ENCODE measurements around the gene CDYL2.

CDYL2 gene

DNA sequence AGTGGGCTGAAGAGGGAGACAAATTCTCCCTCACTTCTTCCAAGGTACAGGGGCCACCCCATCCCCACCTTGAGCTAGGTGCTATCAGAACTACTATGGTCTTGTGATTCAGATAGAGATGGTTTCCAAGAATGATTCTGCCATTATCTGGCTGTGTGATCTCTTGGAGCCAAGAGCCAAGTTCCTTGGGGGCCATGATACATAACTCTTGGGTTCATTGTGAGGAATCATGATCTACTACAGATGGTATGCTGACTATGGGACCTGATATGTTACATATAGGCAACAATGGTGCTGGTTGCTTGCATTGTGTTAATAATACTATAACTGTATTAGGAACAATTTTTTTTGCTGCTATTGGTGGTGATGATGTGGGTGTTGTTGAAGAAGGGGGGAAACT, 217.9 kb downstream of the CDYL2 start:
- Histone ChIP-seq H2BK12ac (ENCODE audit: low read length) (no peak overlapping the region), H3K4ac (ENCODE audit: low read length) (no peak overlapping the region), H3K27me3 (ENCODE audit: control insufficient read depth in 3 of 3, insufficient read depth in 3 of 3, low read depth in 1 of 3, low read length in 3 of 3) (no peaks in the 10 kb centered on the region), H2AK5ac (ENCODE audit: low read depth, low read length) (no peak overlapping the region), H3K79me1 (ENCODE audit: low read depth, low read length) (no peaks in the 10 kb centered on the region), H3K4me1 (ENCODE audit: control insufficient read depth in 2 of 2, insufficient read depth in 1 of 2, low read depth in 1 of 2, low read length in 2 of 2) (no peaks in the 10 kb centered on the region), H3K27ac (replicated peaks; ENCODE audit: low read length) (no peak overlapping the region), H3K18ac (ENCODE audit: low read length) (no peak overlapping the region), H2BK5ac (ENCODE audit: low read length) (no peak overlapping the region), H3K4me3 (ENCODE audit: low read length in 2 of 2) (no peak overlapping the region), H2BK120ac (ENCODE audit: low read depth, low read length) (no peak overlapping the region), H4K91ac (ENCODE audit: low read depth, low read length, poor library complexity) (no peak overlapping the region), H3K14ac (ENCODE audit: low read length) (no peak overlapping the region), H3K4me2 (ENCODE audit: insufficient read depth, low read length, poor library complexity, severe bottlenecking) (no peak overlapping the region), H3K36me3 (replicated peaks in 1 of 2; ENCODE audit: control insufficient read depth in 2 of 2, insufficient read depth in 2 of 2, low read length in 2 of 2) (no peaks in the 10 kb centered on the region), H2BK15ac (ENCODE audit: low read length) (no peak overlapping the region), H3K9me3 (replicated peaks in 1 of 2; ENCODE audit: control insufficient read depth in 2 of 2, insufficient read depth in 1 of 2, low read depth in 1 of 2, low read length in 2 of 2) (no peaks in the 10 kb centered on the region), H3K23ac (ENCODE audit: low read depth, low read length, poor library complexity) (no peak overlapping the region), H2AFZ (ENCODE audit: low read length) (no peak overlapping the region), H3K9ac (ENCODE audit: low read depth, low read length, poor library complexity) (no peak overlapping the region), H4K8ac (ENCODE audit: low read depth, low read length) (no peak overlapping the region)
- DNase-seq (ENCODE audit: low spot score) = no peak

DNA sequence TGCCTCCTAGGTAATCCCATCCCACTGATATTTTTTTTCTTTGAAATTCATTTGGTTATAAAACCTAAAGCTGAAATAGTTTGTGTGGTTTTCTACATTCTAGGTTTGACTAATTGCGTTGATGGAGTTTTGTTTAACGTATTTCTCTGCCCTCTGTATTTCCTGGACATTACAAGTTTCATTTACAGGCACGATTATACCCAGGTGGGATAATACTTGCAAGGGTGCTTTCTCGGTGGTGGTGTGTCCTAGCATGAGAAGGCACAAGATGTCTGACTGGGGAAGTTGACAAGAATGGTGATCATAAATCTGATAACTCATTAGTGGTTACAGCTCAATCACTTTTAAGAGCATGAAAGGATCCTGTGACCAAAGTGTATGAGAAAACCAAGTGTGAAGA, 218.6 kb downstream of the CDYL2 start:
- Histone ChIP-seq H4K8ac (ENCODE audit: low read depth, low read length) (no peak overlapping the region), H2BK5ac (ENCODE audit: low read length) (no peak overlapping the region), H3K27ac (replicated peaks; ENCODE audit: low read length) (no peak overlapping the region), H3K4me3 (ENCODE audit: low read length in 2 of 2) (no peak overlapping the region), H3K9me3 (replicated peaks in 1 of 2; ENCODE audit: control insufficient read depth in 2 of 2, insufficient read depth in 1 of 2, low read depth in 1 of 2, low read length in 2 of 2) (no peaks in the 10 kb centered on the region), H3K18ac (ENCODE audit: low read length) (no peak overlapping the region), H2BK120ac (ENCODE audit: low read depth, low read length) (no peak overlapping the region), H3K9ac (ENCODE audit: low read depth, low read length, poor library complexity) (no peak overlapping the region), H2AK5ac (ENCODE audit: low read depth, low read length) (no peak overlapping the region), H3K23ac (ENCODE audit: low read depth, low read length, poor library complexity) (no peak overlapping the region), H2AFZ (ENCODE audit: low read length) (no peak overlapping the region), H3K79me1 (ENCODE audit: low read depth, low read length) (no peaks in the 10 kb centered on the region), H2BK12ac (ENCODE audit: low read length) (no peak overlapping the region), H3K4ac (ENCODE audit: low read length) (no peak overlapping the region), H3K27me3 (ENCODE audit: control insufficient read depth in 3 of 3, insufficient read depth in 3 of 3, low read depth in 1 of 3, low read length in 3 of 3) (no peaks in the 10 kb centered on the region), H3K4me2 (ENCODE audit: insufficient read depth, low read length, poor library complexity, severe bottlenecking) (no peak overlapping the region), H3K4me1 (ENCODE audit: control insufficient read depth in 2 of 2, insufficient read depth in 1 of 2, low read depth in 1 of 2, low read length in 2 of 2) (no peaks in the 10 kb centered on the region), H2BK15ac (ENCODE audit: low read length) (no peak overlapping the region), H3K36me3 (replicated peaks in 1 of 2; ENCODE audit: control insufficient read depth in 2 of 2, insufficient read depth in 2 of 2, low read length in 2 of 2) (no peaks in the 10 kb centered on the region), H3K14ac (ENCODE audit: low read length) (no peak overlapping the region), H4K91ac (ENCODE audit: low read depth, low read length, poor library complexity) (no peak overlapping the region)
- no CpG with 5 or more reads among the region's 4 CpGs for WGBS, 2 donors (ENCODE audit: extremely low coverage in 2 of 2, insufficient read length in 2 of 2, insufficient replicate concordance in 1 of 2)
- no peak for DNase-seq (ENCODE audit: low spot score)

DNA sequence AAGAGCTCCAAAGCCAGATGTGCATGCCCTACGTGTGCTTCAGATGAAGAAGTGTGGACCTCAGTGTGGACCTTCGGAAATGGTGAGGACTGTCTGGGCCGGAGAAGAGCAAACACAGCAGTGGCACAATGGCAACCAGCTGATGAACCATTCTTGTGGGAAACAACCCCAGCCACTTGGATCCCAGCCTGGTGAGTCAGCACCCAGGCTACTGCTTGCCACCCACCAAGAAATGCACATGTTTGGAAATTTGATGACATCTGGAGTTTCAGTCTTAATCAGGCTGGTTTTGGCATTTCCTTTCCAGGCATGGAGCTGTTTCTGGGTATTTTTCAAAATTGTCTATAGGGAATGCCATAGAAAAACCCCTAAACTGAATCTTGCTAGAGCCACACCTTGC, 220.9 kb downstream of the CDYL2 start:
- WGBS, 2 donors (ENCODE audit: extremely low coverage in 2 of 2, insufficient read length in 2 of 2, insufficient replicate concordance in 1 of 2) = no CpG with 5 or more reads among the region's 3 CpGs
- Histone ChIP-seq H2BK120ac (ENCODE audit: low read depth, low read length) (no peak overlapping the region), H3K27me3 (ENCODE audit: control insufficient read depth in 3 of 3, insufficient read depth in 3 of 3, low read depth in 1 of 3, low read length in 3 of 3) (no peaks in the 10 kb centered on the region), H2AK5ac (ENCODE audit: low read depth, low read length) (no peak overlapping the region), H3K18ac (ENCODE audit: low read length) (no peak overlapping the region), H3K9ac (ENCODE audit: low read depth, low read length, poor library complexity) (no peak overlapping the region), H3K36me3 (replicated peaks in 1 of 2; ENCODE audit: control insufficient read depth in 2 of 2, insufficient read depth in 2 of 2, low read length in 2 of 2) (no peaks in the 10 kb centered on the region), H3K79me1 (ENCODE audit: low read depth, low read length) (no peaks in the 10 kb centered on the region), H4K8ac (ENCODE audit: low read depth, low read length) (no peak overlapping the region), H3K9me3 (replicated peaks in 1 of 2; ENCODE audit: control insufficient read depth in 2 of 2, insufficient read depth in 1 of 2, low read depth in 1 of 2, low read length in 2 of 2) (no peaks in the 10 kb centered on the region), H3K4ac (ENCODE audit: low read length) (no peak overlapping the region), H3K4me2 (ENCODE audit: insufficient read depth, low read length, poor library complexity, severe bottlenecking) (no peak overlapping the region), H2BK12ac (ENCODE audit: low read length) (no peak overlapping the region), H3K14ac (ENCODE audit: low read length) (no peak overlapping the region), H2BK15ac (ENCODE audit: low read length) (no peak overlapping the region), H2AFZ (ENCODE audit: low read length) (no peak overlapping the region), H2BK5ac (ENCODE audit: low read length) (no peak overlapping the region), H4K91ac (ENCODE audit: low read depth, low read length, poor library complexity) (no peak overlapping the region), H3K27ac (replicated peaks; ENCODE audit: low read length) (no peak overlapping the region), H3K4me1 (ENCODE audit: control insufficient read depth in 2 of 2, insufficient read depth in 1 of 2, low read depth in 1 of 2, low read length in 2 of 2) (no peaks in the 10 kb centered on the region), H3K23ac (ENCODE audit: low read depth, low read length, poor library complexity) (no peak overlapping the region), H3K4me3 (ENCODE audit: low read length in 2 of 2) (no peak overlapping the region)
- DNase-seq (ENCODE audit: low spot score) = no peak

DNA sequence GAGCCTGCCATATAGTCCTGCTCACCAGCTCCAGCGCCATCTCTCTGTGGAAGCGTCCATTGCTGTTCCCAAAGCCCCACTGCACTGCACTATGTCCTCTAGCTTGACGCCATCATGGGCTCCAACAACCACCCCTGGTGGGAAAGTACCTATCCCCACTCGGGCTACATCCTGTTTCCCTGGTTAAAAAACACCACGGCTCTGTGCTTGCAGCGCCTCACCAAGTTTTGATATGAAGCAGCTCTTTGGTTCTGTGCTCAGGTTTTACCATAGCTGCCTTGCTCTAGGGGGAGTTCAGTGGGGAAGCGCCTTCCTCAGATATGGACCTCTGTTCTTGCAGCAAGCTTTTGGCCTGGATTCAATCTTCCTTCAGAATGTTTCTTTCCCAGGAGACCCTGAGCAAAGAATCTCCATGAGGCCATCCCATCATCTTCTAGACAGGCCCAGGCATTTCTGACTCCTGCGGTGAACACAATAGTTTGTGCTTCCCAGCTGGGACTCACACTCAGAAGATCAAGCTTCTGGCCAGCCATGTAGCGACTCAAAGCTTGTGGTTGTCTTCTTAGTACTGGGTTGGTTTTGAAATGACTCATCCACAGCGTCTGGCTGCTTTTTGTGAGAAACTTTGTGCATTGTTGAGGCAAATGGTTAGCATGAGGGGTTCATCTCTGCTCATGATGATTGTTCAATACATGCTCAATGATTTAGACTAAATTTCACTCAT, 224.1 kb downstream of the CDYL2 start:
- H3K9me3 ChIP-seq (replicated peaks in 1 of 2; ENCODE audit: control insufficient read depth in 2 of 2, insufficient read depth in 1 of 2, low read depth in 1 of 2, low read length in 2 of 2) = peaks cover 0 to 2% of the 10 kb centered on the region in 2 donors
- no peak overlapping the region for H3K18ac ChIP-seq (ENCODE audit: low read length)
- no peak overlapping the region for H3K14ac ChIP-seq (ENCODE audit: low read length)
- no peaks in the 10 kb centered on the region for H3K4me1 ChIP-seq (ENCODE audit: control insufficient read depth in 2 of 2, insufficient read depth in 1 of 2, low read depth in 1 of 2, low read length in 2 of 2)
- H3K4me3 ChIP-seq (ENCODE audit: low read length in 2 of 2) = no peak overlapping the region
- no peak for DNase-seq (ENCODE audit: low spot score)
- no peak overlapping the region for H2BK120ac ChIP-seq (ENCODE audit: low read depth, low read length)
- no peak overlapping the region for H3K23ac ChIP-seq (ENCODE audit: low read depth, low read length, poor library complexity)
- WGBS, 2 donors (ENCODE audit: extremely low coverage in 2 of 2, insufficient read length in 2 of 2, insufficient replicate concordance in 1 of 2) = no CpG with 5 or more reads among the region's 10 CpGs
- no peak overlapping the region for H3K4ac ChIP-seq (ENCODE audit: low read length)
- H2BK12ac ChIP-seq (ENCODE audit: low read length) = no peak overlapping the region
- H3K27ac ChIP-seq (replicated peaks; ENCODE audit: low read length) = no peak overlapping the region
- H4K8ac ChIP-seq (ENCODE audit: low read depth, low read length) = no peak overlapping the region
- no peak overlapping the region for H4K91ac ChIP-seq (ENCODE audit: low read depth, low read length, poor library complexity)
- no peak overlapping the region for H2BK5ac ChIP-seq (ENCODE audit: low read length)
- no peaks in the 10 kb centered on the region for H3K27me3 ChIP-seq (ENCODE audit: control insufficient read depth in 3 of 3, insufficient read depth in 3 of 3, low read depth in 1 of 3, low read length in 3 of 3)
- no peak overlapping the region for H3K9ac ChIP-seq (ENCODE audit: low read depth, low read length, poor library complexity)
- no peaks in the 10 kb centered on the region for H3K79me1 ChIP-seq (ENCODE audit: low read depth, low read length)
- no peak overlapping the region for H2BK15ac ChIP-seq (ENCODE audit: low read length)
- H2AFZ ChIP-seq (ENCODE audit: low read length) = no peak overlapping the region
- no peak overlapping the region for H3K4me2 ChIP-seq (ENCODE audit: insufficient read depth, low read length, poor library complexity, severe bottlenecking)
- H3K36me3 ChIP-seq (replicated peaks in 1 of 2; ENCODE audit: control insufficient read depth in 2 of 2, insufficient read depth in 2 of 2, low read length in 2 of 2) = no peaks in the 10 kb centered on the region
- no peak overlapping the region for H2AK5ac ChIP-seq (ENCODE audit: low read depth, low read length)

Measured in neuronal stem cell (in vitro differentiated cells).